HAP-1 (cell line): Measurements from ENCODE around the gene EGFL8.

Source experiments
- DNase-seq, 2 experiments: peaks; one replicate each; pipeline ENCODE4 v3.0.0-alpha.2; 2016 to 2020; ENCODE audit warnings: low spot score in 2 of 2
- H3K27me3 ChIP-seq: fragments of 250-450 bp; sonication (Bioruptor Pico); 2 replicates; pipeline ENCODE4 v1.5.1; 2020; ENCODE audit warnings: low read depth, mild to moderate bottlenecking, moderate library complexity
- H3K36me3 ChIP-seq: fragments of 250-450 bp; sonication (Bioruptor Pico); replicated peaks from 2 replicates; pipeline ENCODE4 v1.5.1; 2020; ENCODE audit warnings: mild to moderate bottlenecking
- H3K4me1 ChIP-seq: fragments of 250-450 bp; sonication (Bioruptor Pico); 2 replicates; pipeline ENCODE4 v1.5.1; 2020; ENCODE audit warnings: mild to moderate bottlenecking
- H3K4me3 ChIP-seq: fragments of 250-450 bp; sonication (Bioruptor Pico); 2 replicates; pipeline ENCODE4 v1.5.1; 2020; ENCODE audit warnings: mild to moderate bottlenecking, moderate library complexity
- H3K9me3 ChIP-seq: fragments of 250-450 bp; sonication (Bioruptor Pico); 2 replicates; pipeline ENCODE4 v1.5.1; 2020; ENCODE audit warnings: mild to moderate bottlenecking, moderate library complexity
- in situ Hi-C: fragments of 300-500 bp; cut with MboI; formaldehyde crosslinking; loops from 3 replicates; pipeline ENCODE4 v1.14.3; 2020; ENCODE audit warnings: low sequenced_read_pairs, inconsistent platforms, mixed read lengths

Gene EGFL8

GRCh38 chr6:32167154-32167760 is 2.9 kb downstream of the EGFL8 start:
- no peak for DNase-seq
- H3K4me1 ChIP-seq, result no peaks in the 10 kb centered on the region
- peaks cover 52% of the 10 kb centered on the region for H3K36me3 ChIP-seq
- no peak overlapping the region for H3K4me3 ChIP-seq
- no peaks in the 10 kb centered on the region for H3K27me3 ChIP-seq
- in situ Hi-C loops, result no loop called here
- no peaks in the 10 kb centered on the region for H3K9me3 ChIP-seq

GRCh38 chr6:32167761-32168262 is 3.4 kb downstream of the EGFL8 start:
- in situ Hi-C loops, result no loop called here
- no peak for DNase-seq
- Histone ChIP-seq H3K27me3 (no peaks in the 10 kb centered on the region), H3K4me1 (no peaks in the 10 kb centered on the region), H3K4me3 (no peak overlapping the region), H3K36me3 (peaks cover 50% of the 10 kb centered on the region), H3K9me3 (no peaks in the 10 kb centered on the region)

- H3K36me3 ChIP-seq, result peaks cover 45% of the 10 kb centered on the region
- no peak overlapping the region for H3K4me3 ChIP-seq
- DNase-seq, result no peak
- in situ Hi-C loops, result no loop called here
- H3K9me3 ChIP-seq, result no peaks in the 10 kb centered on the region
- no peaks in the 10 kb centered on the region for H3K27me3 ChIP-seq
- no peaks in the 10 kb centered on the region for H3K4me1 ChIP-seq
Measured at GRCh38 chr6:32168350-32168749, 4.0 kb downstream of the EGFL8 start.

GRCh38 chr6:32168807-32169591 is 4.6 kb downstream of the EGFL8 start:
- peaks cover 44% of the 10 kb centered on the region for H3K36me3 ChIP-seq
- in situ Hi-C loops, result no loop called here

GRCh38 chr6:32170294-32170693 is 5.9 kb downstream of the EGFL8 start:
- Histone ChIP-seq H3K4me3 (no peak overlapping the region), H3K36me3 (peaks cover 44% of the 10 kb centered on the region), H3K9me3 (no peaks in the 10 kb centered on the region), H3K4me1 (peaks cover 5% of the 10 kb centered on the region; the same call in 1 of the 2 replicates), H3K27me3 (no peaks in the 10 kb centered on the region)
- in situ Hi-C loops, result no loop called here
- DNase-seq, result no peak

More at GRCh38 chr6:32168807-32169591, 4.6 kb downstream of the EGFL8 start:
- Histone ChIP-seq H3K4me1 (no peaks in the 10 kb centered on the region), H3K4me3 (no peak overlapping the region), H3K27me3 (no peaks in the 10 kb centered on the region), H3K9me3 (no peaks in the 10 kb centered on the region)
- DNase-seq, result no peak

GRCh38 chr6:32171234-32171633 is 6.8 kb downstream of the EGFL8 start:
- H3K9me3 ChIP-seq, result no peaks in the 10 kb centered on the region
- no peaks in the 10 kb centered on the region for H3K27me3 ChIP-seq
- H3K4me1 ChIP-seq, result peaks cover 7% of the 10 kb centered on the region
- H3K36me3 ChIP-seq, result peaks cover 44% of the 10 kb centered on the region
- no peak overlapping the region for H3K4me3 ChIP-seq
- no peak for DNase-seq
- in situ Hi-C loops, result no loop called here

DNA sequence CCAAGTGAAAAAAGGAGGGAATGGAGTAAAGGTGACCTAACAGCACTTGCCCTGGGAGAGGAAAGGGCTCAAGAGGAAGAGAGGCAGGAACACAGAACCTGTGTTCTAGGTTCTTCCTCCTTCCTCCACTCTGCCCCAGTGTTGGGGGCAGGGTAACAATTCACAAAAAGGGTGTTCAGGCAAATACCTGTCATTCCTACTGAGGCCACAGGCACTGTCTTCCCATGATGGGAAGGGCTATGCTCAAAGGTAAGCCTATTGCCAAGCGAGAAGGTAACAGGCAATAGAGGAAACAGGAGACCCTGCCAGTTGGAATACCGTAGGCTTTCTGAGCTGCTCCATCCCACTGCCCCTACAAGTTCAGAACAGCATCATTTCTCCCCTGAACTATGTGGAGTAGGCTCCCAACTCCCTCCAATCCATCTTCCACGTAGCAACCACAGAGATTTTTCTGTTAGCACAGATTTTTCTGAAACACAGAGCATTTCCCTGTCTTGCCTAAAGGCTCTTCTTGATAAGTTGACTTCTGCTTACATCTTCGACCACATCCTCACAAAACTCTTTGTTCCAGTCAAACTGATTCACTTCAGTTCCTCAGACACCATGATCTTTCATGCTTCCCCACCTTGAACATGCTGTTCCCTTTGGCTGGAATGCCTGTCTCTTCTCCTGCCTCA is 8.8 kb downstream of the EGFL8 start:
- Histone ChIP-seq H3K4me1 (peaks cover 19% of the 10 kb centered on the region), H3K9me3 (no peaks in the 10 kb centered on the region), H3K27me3 (no peaks in the 10 kb centered on the region), H3K4me3 (no peak overlapping the region), H3K36me3 (peaks cover 27% of the 10 kb centered on the region)
- no peak for DNase-seq
- in situ Hi-C loops, result no loop called here

GRCh38 chr6:32174416-32174815 is 10.0 kb downstream of the EGFL8 start:
- Histone ChIP-seq H3K9me3 (no peaks in the 10 kb centered on the region), H3K27me3 (no peaks in the 10 kb centered on the region), H3K4me1 (peaks cover 19% of the 10 kb centered on the region), H3K4me3 (no peak overlapping the region), H3K36me3 (peaks cover 14% of the 10 kb centered on the region)
- in situ Hi-C loops, result no loop called here
- DNase-seq, result no peak

DNA sequence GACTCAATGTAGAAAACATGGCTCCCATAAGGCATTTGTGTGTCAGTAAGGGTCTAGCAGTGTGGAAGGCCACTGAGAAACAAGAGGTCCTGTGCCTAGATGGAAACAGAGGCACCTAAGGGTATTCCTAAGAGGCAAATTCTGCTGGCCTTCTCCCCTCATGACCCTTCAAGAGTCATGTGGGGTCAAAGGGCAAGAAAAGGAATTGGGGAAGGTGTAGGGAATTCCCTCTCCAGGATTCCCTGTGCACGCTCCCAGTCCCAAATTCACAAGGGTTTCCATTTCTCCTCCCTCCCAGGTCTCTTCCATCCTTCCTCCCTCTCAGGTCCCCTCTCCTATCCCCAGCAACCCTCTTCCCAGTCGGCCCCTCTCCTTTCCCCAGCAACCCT is 10.9 kb downstream of the EGFL8 start:
- H3K4me1 ChIP-seq, result peaks cover 19% of the 10 kb centered on the region
- DNase-seq, result no peak
- in situ Hi-C loops, result no loop called here

GRCh38 chr6:32175711-32176475 is 11.5 kb downstream of the EGFL8 start, which contains the start of gene AGPAT1:
TSS of gene AGPAT1 (minus strand) at chr6:32176084. CDS start at chr6:32171496, 4,588 bp downstream.
- Histone ChIP-seq H3K36me3 (peaks cover 9% of the 10 kb centered on the region; the same call in 1 of the 2 replicates), H3K27me3 (no peaks in the 10 kb centered on the region), H3K9me3 (no peaks in the 10 kb centered on the region), H3K4me1 (peaks cover 19% of the 10 kb centered on the region), H3K4me3 (peak within 1 kb of the TSS; percentile 86)
- peak; percentile 94 to 99 for DNase-seq
- in situ Hi-C loops, result no loop called here

More for the DNA sequence above, 10.9 kb downstream of the EGFL8 start:
- Histone ChIP-seq H3K9me3 (no peaks in the 10 kb centered on the region), H3K4me3 (peak overlapping the region; percentile 86), H3K36me3 (peaks cover 11% of the 10 kb centered on the region), H3K27me3 (no peaks in the 10 kb centered on the region)

GRCh38 chr6:32176476-32177182 is 12.2 kb downstream of the EGFL8 start:
- no peak for DNase-seq
- Histone ChIP-seq H3K4me1 (peaks cover 19% of the 10 kb centered on the region), H3K4me3 (peak overlapping the region; percentile 86), H3K27me3 (no peaks in the 10 kb centered on the region), H3K9me3 (no peaks in the 10 kb centered on the region), H3K36me3 (peaks cover 15% of the 10 kb centered on the region; the same call in 1 of the 2 replicates)
- in situ Hi-C loops, result no loop called here

DNA sequence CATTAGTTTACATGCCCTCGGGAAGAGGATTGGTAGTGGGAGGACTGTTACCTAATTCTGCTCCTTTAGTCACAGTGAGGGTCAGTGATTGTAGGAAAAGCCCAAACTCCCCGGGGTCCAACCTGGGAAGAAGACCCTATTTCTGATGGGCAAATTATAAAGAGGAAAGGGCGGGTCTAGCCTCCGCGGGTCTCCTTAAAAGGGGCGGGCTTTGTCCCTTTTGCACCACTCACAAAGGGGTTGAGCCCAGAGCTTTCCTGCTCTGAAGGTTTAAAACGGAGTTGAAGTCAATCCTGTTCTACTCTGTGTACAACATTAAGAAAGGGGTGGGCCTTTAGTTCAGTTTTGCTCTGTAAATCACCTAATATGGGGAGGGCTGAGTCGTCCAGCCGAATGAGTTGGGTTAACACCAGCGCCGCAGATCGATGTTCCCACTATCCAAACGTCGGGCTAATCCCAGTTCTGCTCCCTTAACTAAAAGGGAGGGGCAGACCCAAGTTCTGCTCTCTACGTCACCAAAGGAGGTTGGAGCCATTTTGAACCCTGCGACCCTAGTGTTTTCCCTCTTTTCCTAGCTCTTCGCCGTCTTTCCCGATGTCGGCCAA is 12.9 kb downstream of the EGFL8 start:
- Histone ChIP-seq H3K4me1 (peaks cover 19% of the 10 kb centered on the region), H3K36me3 (peaks cover 15% of the 10 kb centered on the region; the same call in 1 of the 2 replicates), H3K9me3 (no peaks in the 10 kb centered on the region), H3K4me3 (peak overlapping the region; percentile 86), H3K27me3 (no peaks in the 10 kb centered on the region)
- peak; percentile 41 to 70 for DNase-seq
- in situ Hi-C loops, result no loop called here
